ENCODE results near the gene TIMP1.

The TIMP1 gene

GRCh38 chrX:47564438-47565085, 17.7 kb upstream of the TIMP1 start:
- peaks cover 0 to 63% of the 10 kb centered on the region in 2 experiments; a peak in 1 of 3 replicates for H3K36me3 ChIP-seq (ENCODE audit: control insufficient read depth in 2 of 2, insufficient read depth in 1 of 2, low read length in 2 of 2)
- ChIA-PET POLR2A (no interaction called here), CTCF (interaction anchor here (0.5 to 1.0 kb wide), 4 partner anchors 18 to 1024 kb away, joined by 3 to 5 read pairs (median 3); no protein-coding TSS in a partner anchor)
- no peaks in the 10 kb centered on the region; the same call in 1 of the 2 replicates for H3K4me1 ChIP-seq (ENCODE audit: control insufficient read depth, insufficient read depth, low read length)
- H3K9me3 ChIP-seq (ENCODE audit: control insufficient read depth, insufficient read depth, low read depth, low read length) = no peaks in the 10 kb centered on the region
- TF ChIP-seq BCL6B (tag by site-specific recombination; IDR thresholded peaks at IDR 0.05) = no peak
- H3K27ac ChIP-seq (ENCODE audit: extremely low read depth, low read depth, low read length) = no peak overlapping the region
- H3K4me3 ChIP-seq (ENCODE audit: low read depth, low read length) = no peak overlapping the region

- Histone ChIP-seq H3K9me3 (ENCODE audit: control insufficient read depth, insufficient read depth, low read depth, low read length) (no peaks in the 10 kb centered on the region), H3K27ac (ENCODE audit: extremely low read depth, low read depth, low read length) (no peak overlapping the region), H3K4me3 (ENCODE audit: low read depth, low read length) (no peak overlapping the region), H3K4me1 (ENCODE audit: control insufficient read depth, insufficient read depth, low read length) (no peaks in the 10 kb centered on the region), H3K36me3 (ENCODE audit: control insufficient read depth in 2 of 2, insufficient read depth in 1 of 2, low read length in 2 of 2) (peaks cover 0 to 82% of the 10 kb centered on the region in 2 experiments; a peak in 1 of 3 replicates)
- no peak for TF ChIP-seq ZNF302 (tag by site-specific recombination; IDR thresholded peaks at IDR 0.05; ENCODE audit: low read depth)
- TF ChIP-seq ZNF221 (tag by site-specific recombination; IDR thresholded peaks at IDR 0.05; ENCODE audit: borderline replicate concordance) = no peak
- TF ChIP-seq ZNF211 (tag by site-specific recombination; IDR thresholded peaks at IDR 0.05; ENCODE audit: low read depth) = no peak
- TF ChIP-seq RBAK (tag by site-specific recombination; IDR thresholded peaks at IDR 0.05) = no peak
- TF ChIP-seq ZBTB8A (tag by site-specific recombination; IDR thresholded peaks at IDR 0.05) = no peak
- TF ChIP-seq TRIM28 (IDR thresholded peaks at IDR 0.05; ENCODE audit: borderline replicate concordance, low read length) = no peak
- no peak for TF ChIP-seq KLF9 (tag by site-specific recombination; IDR thresholded peaks at IDR 0.05; ENCODE audit: low read depth)
- TF ChIP-seq ZNF335 (tag by site-specific recombination; conservative IDR thresholded peaks at IDR 0.05) = no peak
- TF ChIP-seq ZNF704 (tag by site-specific recombination; IDR thresholded peaks at IDR 0.05) = no peak
- ChIA-PET CTCF (no interaction called here), POLR2A (no interaction called here)
Measured at GRCh38 chrX:47566841-47567240, 15.4 kb upstream of the TIMP1 start.

GRCh38 chrX:47568656-47569295, 13.5 kb upstream of the TIMP1 start:
- Histone ChIP-seq H3K36me3 (ENCODE audit: control insufficient read depth in 2 of 2, insufficient read depth in 1 of 2, low read length in 2 of 2) (peaks cover 0 to 73% of the 10 kb centered on the region in 2 experiments; a peak in 1 of 3 replicates), H3K27ac (ENCODE audit: extremely low read depth, low read depth, low read length) (no peak overlapping the region), H3K9me3 (ENCODE audit: control insufficient read depth, insufficient read depth, low read depth, low read length) (no peaks in the 10 kb centered on the region), H3K4me3 (ENCODE audit: low read depth, low read length) (no peak overlapping the region), H3K4me1 (ENCODE audit: control insufficient read depth, insufficient read depth, low read length) (no peaks in the 10 kb centered on the region)
- ChIA-PET POLR2A (no interaction called here), CTCF (interaction anchor here (0.7 to 1.0 kb wide), 3 partner anchors 12 to 75 kb away, joined by 3 read pairs; no protein-coding TSS in a partner anchor)
- TF ChIP-seq ZNF280C (tag by site-specific recombination; IDR thresholded peaks at IDR 0.05) = no peak
- TF ChIP-seq ZSCAN4 (tag by site-specific recombination; IDR thresholded peaks at IDR 0.05) = no peak
- TF ChIP-seq KLF7 (tag by site-specific recombination; IDR thresholded peaks at IDR 0.05; ENCODE audit: borderline replicate concordance) = no peak
- no peak for TF ChIP-seq ZNF121 (tag by site-specific recombination; IDR thresholded peaks at IDR 0.05)
- no peak for TF ChIP-seq ZNF184 (tag by site-specific recombination; IDR thresholded peaks at IDR 0.05)
- TF ChIP-seq ZNF837 (tag by site-specific recombination; IDR thresholded peaks at IDR 0.05) = no peak
- TF ChIP-seq REPIN1 (tag by site-specific recombination; IDR thresholded peaks at IDR 0.05; ENCODE audit: low read depth) = no peak
- TF ChIP-seq FEZF1 (tag by site-specific recombination; IDR thresholded peaks at IDR 0.05) = no peak
- no peak for TF ChIP-seq ATF2 (tag by site-specific recombination; IDR thresholded peaks at IDR 0.05; ENCODE audit: low read depth)
- TF ChIP-seq TRIM28 (IDR thresholded peaks at IDR 0.05; ENCODE audit: borderline replicate concordance, low read length) = no peak
- TF ChIP-seq OSR2 (tag by site-specific recombination; IDR thresholded peaks at IDR 0.05) = no peak
- TF ChIP-seq ZNF274 (IDR thresholded peaks at IDR 0.05; ENCODE audit: low read length) = no peak
- TF ChIP-seq ZNF274 (tag by site-specific recombination; IDR thresholded peaks at IDR 0.05; ENCODE audit: borderline replicate concordance) = no peak
- TF ChIP-seq RBAK (tag by site-specific recombination; IDR thresholded peaks at IDR 0.05) = no peak
